K562 (cell line): ENCODE measurements around the gene CACNA1C. TPM values are rescaled to one million over a fixed set of nuclear protein-coding genes. Genes with fewer than 3 reads are reported as not detected.

Source experiments
- ATAC-seq: fragments of 200-7000 bp; cut with Tn5 transposase; 3 replicates; pipeline ENCODE4 v1.9.1; 2020; ENCODE audit warnings: moderate library complexity
- BruUV-seq: library from RNA; stranded (reverse); fragments of 400-500 nt; replicated peaks from 2 replicates; lab custom pipeline; 2021; lab: Mats Ljungman, UMichigan
- CTCF ChIA-PET: fragments of 300-600 bp; formaldehyde crosslinking; extraction: SDS; loops from one replicate; lab custom pipeline; 2021; ENCODE audit warnings: low intra/inter-chr PET ratio; lab: Yijun Ruan, JAX
- POLR2A ChIA-PET: fragments of 300-600, 350-650 bp; sonication (Branson Sonifier 250); formaldehyde crosslinking; extraction: SDS; loops from one replicate; lab custom pipeline; 2021; ENCODE audit warnings: antibody characterized with exemption, inconsistent platforms; lab: Yijun Ruan, JAX
- DNase-seq, 4 experiments: peaks; one replicate each; pipeline versions ENCODE4 v3.0.0 to v3.0.0-alpha.2; 2011 to 2018; ENCODE audit warnings: low spot score in 3 of 4, mixed read lengths in 3 of 4; ENCODE audit errors: extremely low read depth in 1 of 4
- FAIRE-seq: peaks from 2 replicates; lab custom pipeline; 2011; peaks lifted over from hg19 to GRCh38; lab: Jason Lieb, UNC
- H2AFZ ChIP-seq: 2 replicates; pipeline ENCODE4 v1.6.0; 2011; ENCODE audit warnings: low read depth, low read length, control low read depth, inconsistent platforms
- H3K27ac ChIP-seq: fragments of 200-600 bp; 3 replicates; pipeline ENCODE4 v1.8.0; 2011; ENCODE audit warnings: low read depth, mild to moderate bottlenecking, control low read depth, inconsistent platforms, low read length, moderate library complexity, mixed read lengths; ENCODE audit errors: extremely low read depth
- H3K27me3 ChIP-seq, 2 experiments: fragments of 300-600 bp in 1 of 2; 2 replicates in 1 of 2; 3 replicates in 1 of 2; pipeline versions ENCODE4 v1.6.0 to v1.8.0; 2011; ENCODE audit warnings: inconsistent platforms in 2 of 2, low read length in 2 of 2, mild to moderate bottlenecking in 1 of 2, mixed read lengths in 1 of 2, moderate library complexity in 1 of 2; ENCODE audit not compliant: control insufficient read depth in 2 of 2, insufficient read depth in 2 of 2
- H3K36me3 ChIP-seq: fragments of 300-600 bp; 3 replicates; pipeline ENCODE4 v1.8.0; 2011; ENCODE audit warnings: mild to moderate bottlenecking, low read length, inconsistent platforms; ENCODE audit not compliant: control insufficient read depth, insufficient read depth
- H3K4me1 ChIP-seq, 2 experiments: fragments of 200-600 bp in 1 of 2; replicated peaks in 1 of 2; 2 replicates in 1 of 2; 3 replicates in 1 of 2; pipeline versions ENCODE4 v1.5.1 to v1.8.0; 2011; ENCODE audit warnings: inconsistent platforms in 2 of 2, low read length in 2 of 2, mild to moderate bottlenecking in 1 of 2, mixed read lengths in 1 of 2, moderate library complexity in 1 of 2; ENCODE audit not compliant: control insufficient read depth in 2 of 2, insufficient read depth in 2 of 2
- H3K4me2 ChIP-seq: 2 replicates; pipeline ENCODE4 v1.6.1; 2011; ENCODE audit warnings: low read length, control low read depth, inconsistent platforms, mixed read lengths; ENCODE audit not compliant: insufficient read depth
- H3K4me3 ChIP-seq: fragments of 200-600 bp; sonication (generic), shearing (Covaris generic); 2 replicates; pipeline ENCODE4 v1.5.1; 2016; ENCODE audit warnings: control low read depth, inconsistent platforms
- H3K79me2 ChIP-seq: fragments of 200-600 bp; 3 replicates; pipeline ENCODE4 v1.8.0; 2011; ENCODE audit warnings: low read length, inconsistent platforms; ENCODE audit not compliant: control insufficient read depth, insufficient read depth
- H3K9ac ChIP-seq, 2 experiments: 2 replicates each; pipeline versions ENCODE4 v1.6.0 to v1.6.1; 2011; ENCODE audit warnings: low read depth in 2 of 2, low read length in 2 of 2, control low read depth in 1 of 2, inconsistent platforms in 1 of 2, mild to moderate bottlenecking in 1 of 2, mixed read lengths in 1 of 2; ENCODE audit not compliant: insufficient read depth in 1 of 2
- H3K9me1 ChIP-seq: one replicate; pipeline ENCODE4 v1.6.0; 2011; ENCODE audit warnings: inconsistent platforms, mild to moderate bottlenecking, low read length, moderate library complexity; ENCODE audit not compliant: control insufficient read depth, insufficient read depth
- H3K9me3 ChIP-seq: replicated peaks from 2 replicates; pipeline ENCODE4 v1.5.1; 2011; ENCODE audit warnings: low read depth, low read length, inconsistent platforms; ENCODE audit not compliant: control insufficient read depth, insufficient read depth
- H4K20me1 ChIP-seq: replicated peaks from 2 replicates; pipeline ENCODE4 v1.6.1; 2011; ENCODE audit warnings: low read length, inconsistent platforms, mixed read lengths; ENCODE audit not compliant: control insufficient read depth, insufficient read depth
- DACH1 ChIP-seq: fragments of 450-650 bp; IDR thresholded peaks from 2 replicates; pipeline ENCODE4 v1.6.1; 2018; ENCODE audit not compliant: partially characterized antibody
- EHMT2 ChIP-seq: fragments of 450-650 bp; IDR thresholded peaks from 2 replicates; pipeline ENCODE4 v1.6.1; 2018; ENCODE audit warnings: antibody characterized with exemption
- GTF2F1 ChIP-seq: IDR thresholded peaks from 2 replicates; pipeline ENCODE4 v1.6.1; 2011; ENCODE audit warnings: low read depth, low read length, improper control_type of control experiment
- RBM39 ChIP-seq: fragments of 200-400 bp; formaldehyde crosslinking; optimal IDR thresholded peaks from 2 replicates; pipeline ENCODE3; 2018; ENCODE audit warnings: low read depth, low read length
- U2AF1 ChIP-seq: fragments of 200-400 bp; formaldehyde crosslinking; optimal IDR thresholded peaks from 2 replicates; pipeline ENCODE3; 2017; ENCODE audit warnings: mild to moderate bottlenecking, low read depth, low read length, moderate library complexity
- YY1 ChIP-seq, 3 experiments: IDR thresholded peaks; 2 replicates each; pipeline ENCODE4 v1.6.1; 2011; ENCODE audit warnings: low read length in 2 of 3, mild to moderate bottlenecking in 2 of 3, moderate library complexity in 2 of 3, borderline replicate concordance in 1 of 3, control low read depth in 1 of 3, low read depth in 1 of 3; ENCODE audit not compliant: insufficient read depth in 3 of 3, insufficient replicate concordance in 2 of 3, control insufficient read depth in 1 of 3, insufficient read length in 1 of 3; ENCODE audit errors: extremely low read depth in 1 of 3
- ZKSCAN1 ChIP-seq: fragments of 150-350 bp; IDR thresholded peaks from 2 replicates; pipeline ENCODE4 v1.6.1; 2016; ENCODE audit warnings: low read depth, low read length
- ZKSCAN3 ChIP-seq: fragments of 250-450 bp; sonication (Bioruptor Pico); IDR thresholded peaks from 2 replicates; pipeline ENCODE4 v1.4.0; 2020
- ZNF224 ChIP-seq: sonication (generic); formaldehyde crosslinking; IDR thresholded peaks from 2 replicates; pipeline ENCODE4 v1.8.0; 2022; ENCODE audit warnings: mild to moderate bottlenecking, missing genetic modification reagents
- ZNF431 ChIP-seq: sonication (generic); formaldehyde crosslinking; IDR thresholded peaks from 2 replicates; pipeline ENCODE4 v1.8.0; 2022; ENCODE audit warnings: mild to moderate bottlenecking, missing genetic modification reagents
- ZNF444 ChIP-seq: fragments of 250-450 bp; sonication (Bioruptor Pico); IDR thresholded peaks from 2 replicates; pipeline ENCODE4 v1.4.0; 2020; ENCODE audit warnings: mild to moderate bottlenecking, moderate library complexity
- ZNF785 ChIP-seq: fragments of 250-450 bp; sonication (Bioruptor Pico); IDR thresholded peaks from 2 replicates; pipeline ENCODE4 v1.4.0; 2020; ENCODE audit warnings: mild to moderate bottlenecking
- WGBS: fragments of 100-300 bp; shearing (Covaris generic); methylation state at CpG from one replicate; pipeline ENCODE4 v1.1.6; 2016; ENCODE audit warnings: low coverage, mixed read lengths; ENCODE audit not compliant: insufficient coverage; ENCODE audit errors: missing lambda C conversion rate; 5-methylcytosine and 5-hydroxymethylcytosine counted together
- in situ Hi-C: fragments of 300-500 bp; cut with MboI; formaldehyde crosslinking; loops from 4 replicates; pipeline ENCODE4 v1.15.0; 2018; ENCODE audit warnings: inconsistent platforms, mixed read lengths
- intact Hi-C: fragments of 100-400 bp; cut with micrococcal nuclease; formaldehyde crosslinking; loops from 2 replicates; pipeline ENCODE4 v1.14.2; 2022
- polyA plus RNA-seq, 8 experiments: library from polyadenylated mRNA; depleted of rRNA in 4 of 8; stranded (reverse) in 5 of 8; unstranded in 3 of 8; fragments of >200 nt; fragmentation: Nextera tagmentation in 2 of 8; fragmentation: Illumina TruSeq in 1 of 8; extraction: Ambion mirVana in 2 of 8; extraction: Trizol in 1 of 8; gene quantifications; 2 replicates each; pipeline versions ENCODE4 v1.2.1 to v1.2.3, GENCODE V29; 2011 to 2014; ENCODE audit warnings: inconsistent platforms in 1 of 8, missing spikeins in 1 of 8
- total RNA-seq, 7 experiments: library from RNA; depleted of rRNA in 6 of 7; stranded (reverse); fragments of >200 nt in 6 of 7; fragmentation: Illumina TruSeq in 2 of 7; extraction: Trizol in 2 of 7; gene quantifications; 2 replicates each; pipeline versions ENCODE4 v1.2.1 to v1.2.3, GENCODE V29; 2011 to 2021; ENCODE audit warnings: low replicate concordance in 1 of 7

Gene CACNA1C
- total and polyA plus RNA-seq, 9 of the 15 experiments (the other 6 are each of a cell fraction or from before 2014, with no cell fraction given): not detected

DNA sequence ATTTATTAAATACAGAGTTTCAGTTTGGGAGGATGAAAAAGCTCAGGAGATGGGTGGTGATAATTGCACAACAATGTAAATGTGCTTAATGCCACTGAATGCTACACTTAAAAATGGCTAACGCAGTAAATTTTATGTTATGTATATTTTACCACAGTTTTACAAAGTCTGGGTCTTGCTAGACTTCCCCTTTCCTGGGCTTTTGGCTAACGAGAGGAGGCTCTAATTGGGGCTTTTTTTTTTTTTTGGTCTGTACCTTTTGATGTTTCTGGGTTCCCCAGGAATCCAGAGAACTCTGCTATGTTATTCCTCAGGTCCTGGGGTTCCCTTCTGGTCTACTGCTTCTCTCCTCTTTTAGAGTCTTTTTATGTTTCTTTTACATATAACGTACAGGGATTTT, 355.5 kb downstream of the CACNA1C start:
- intact Hi-C loops (no loop called here), in situ Hi-C loops (no loop called here)
- Histone ChIP-seq H3K79me2 (no peaks in the 10 kb centered on the region), H3K9me3 (no peaks in the 10 kb centered on the region), H3K36me3 (no peaks in the 10 kb centered on the region), H3K4me1 (no peaks in the 10 kb centered on the region), H3K27me3 (peaks cover 0 to 8% of the 10 kb centered on the region in 2 experiments; a peak in 3 of 5 replicates), H3K9me1 (no peaks in the 10 kb centered on the region), H3K4me3 (no peak overlapping the region), H3K27ac (no peak overlapping the region), H2AFZ (no peak overlapping the region), H3K4me2 (no peak overlapping the region), H4K20me1 (no peaks in the 10 kb centered on the region), H3K9ac (no peak overlapping the region)
- FAIRE-seq (no peak), DNase-seq (no peak), ATAC-seq (no peak)
- TF ChIP-seq YY1 (IDR thresholded peaks at IDR 0.05; ENCODE audit: borderline replicate concordance in 1 of 3, control insufficient read depth in 1 of 3, extremely low read depth in 1 of 3, insufficient read depth in 3 of 3, insufficient read length in 1 of 3, insufficient replicate concordance in 2 of 3, low read depth in 1 of 3, low read length in 2 of 3): no peak
- no peak for TF ChIP-seq ZKSCAN1
- no peak for TF ChIP-seq U2AF1
- no peak for TF ChIP-seq ZNF224 (CRISPR knock-in tag)
- no peak for TF ChIP-seq ZNF444 (CRISPR knock-in tag)
- TF ChIP-seq GTF2F1: no peak
- no peak for TF ChIP-seq ZNF431 (CRISPR knock-in tag)
- TF ChIP-seq ZKSCAN3 (CRISPR knock-in tag): no peak
- no peak for TF ChIP-seq RBM39
- no peak for TF ChIP-seq ZNF785
- no peak for TF ChIP-seq EHMT2
- TF ChIP-seq DACH1: no peak
- ChIA-PET CTCF (no interaction called here), POLR2A (no interaction called here)
- no TSS peak for BruUV-seq
- 5% methylated on average over 3 of the region's 3 CpGs for WGBS
